Eye (tissue), 1 donor: Measurements from ENCODE around the gene CAMKV.

Source experiments
- DNase-seq: peaks from one replicate; pipeline ENCODE4 v3.0.0-alpha.2; 2015

CAMKV gene

DNA sequence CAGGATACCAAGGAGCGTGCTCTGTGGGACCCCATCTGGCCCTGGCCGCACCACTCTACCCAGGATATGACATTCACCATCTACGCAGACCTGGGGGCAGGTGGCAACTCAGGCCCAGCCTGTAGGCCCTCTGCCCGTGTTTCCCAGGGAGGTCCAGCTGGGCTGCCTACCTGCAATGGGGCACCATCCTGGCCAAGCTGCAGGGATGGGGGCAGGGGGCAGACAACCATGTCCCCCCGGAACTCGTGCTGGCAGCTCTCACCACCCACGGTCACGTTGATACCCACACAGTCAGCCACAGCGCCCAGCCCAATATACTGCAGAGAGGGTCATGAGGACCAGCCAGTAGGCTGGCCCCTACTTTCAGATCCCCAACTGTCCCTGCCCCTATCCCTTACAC is 26.1 kb upstream of the CAMKV start:
- no peak for DNase-seq

DNA sequence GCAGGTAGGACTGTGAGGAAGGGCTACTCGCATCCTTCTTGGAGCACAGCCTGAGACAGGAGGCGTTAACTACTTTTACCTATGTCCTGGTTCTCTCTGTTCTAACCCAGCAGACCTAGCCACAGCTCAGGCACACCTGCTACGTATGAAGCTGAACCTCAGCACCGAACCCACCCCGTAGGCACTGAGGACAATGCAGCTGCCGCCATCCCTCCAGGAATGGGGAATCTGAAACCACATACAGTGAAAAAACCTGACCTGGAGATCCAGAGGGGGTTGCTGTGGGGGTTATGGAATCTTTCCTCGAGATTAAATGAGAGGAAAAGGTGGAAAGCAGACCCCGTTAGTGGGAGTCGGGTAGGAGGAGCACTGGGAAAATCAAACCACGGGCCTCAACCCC is 19.6 kb upstream of the CAMKV start:
- DNase-seq, result no peak

DNA sequence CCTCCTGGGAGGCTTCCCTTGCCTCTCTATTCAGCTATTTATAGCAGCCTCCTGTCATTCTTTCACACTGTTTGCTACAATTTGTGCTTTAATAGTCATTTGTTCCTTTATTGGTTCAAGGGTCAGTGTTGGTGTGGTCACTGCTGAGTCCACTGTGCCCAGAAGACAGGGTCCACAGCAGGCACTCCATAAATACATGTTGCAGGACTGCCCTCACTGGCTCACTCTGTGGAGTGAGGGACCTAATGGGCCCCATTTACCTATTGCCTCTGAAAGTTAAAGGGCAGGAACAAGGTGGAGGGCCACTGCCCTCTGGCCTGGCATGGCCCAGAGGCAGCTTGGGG is 17.2 kb upstream of the CAMKV start:
- DNase-seq, result no peak

DNA sequence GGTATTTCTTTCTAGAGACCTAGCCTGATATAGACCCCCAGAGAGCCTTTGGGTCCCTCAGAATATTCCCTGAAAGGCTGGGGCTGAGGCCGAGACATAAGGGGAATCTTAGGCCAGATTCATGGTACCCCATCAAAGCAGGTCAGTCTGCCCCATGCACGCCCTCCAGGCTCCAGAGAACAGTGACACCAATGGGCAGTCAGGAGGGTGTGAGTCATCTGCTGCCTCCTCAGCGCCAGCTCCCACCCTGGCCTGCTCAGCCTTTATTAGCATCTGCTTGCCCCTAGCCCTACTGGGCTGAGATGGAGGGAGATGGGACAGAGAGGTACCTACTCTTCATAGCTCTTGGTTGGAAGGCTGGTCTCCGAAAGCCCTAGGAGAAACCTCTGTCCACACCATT is 14.3 kb upstream of the CAMKV start:
- no peak for DNase-seq

DNA sequence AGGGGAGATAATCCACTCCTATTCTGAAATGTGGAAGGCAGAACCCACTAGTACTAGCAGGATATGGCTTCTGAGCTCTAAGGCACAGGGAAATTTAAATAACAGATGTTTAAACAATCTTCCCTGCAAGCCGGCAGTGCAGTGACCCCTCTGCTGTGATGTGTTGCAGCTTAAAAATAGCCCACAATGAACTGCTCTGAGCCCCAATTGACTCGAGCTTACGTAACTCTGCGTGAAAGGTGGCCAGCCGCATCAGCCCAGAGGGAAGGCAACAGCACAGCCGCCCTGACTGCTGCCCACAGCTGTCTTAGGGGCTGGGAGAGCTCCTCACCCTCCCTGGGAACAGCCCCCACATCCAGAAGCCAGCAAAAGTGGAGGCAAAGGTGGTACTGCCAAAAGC is 12.5 kb upstream of the CAMKV start:
- DNase-seq, result no peak

DNA sequence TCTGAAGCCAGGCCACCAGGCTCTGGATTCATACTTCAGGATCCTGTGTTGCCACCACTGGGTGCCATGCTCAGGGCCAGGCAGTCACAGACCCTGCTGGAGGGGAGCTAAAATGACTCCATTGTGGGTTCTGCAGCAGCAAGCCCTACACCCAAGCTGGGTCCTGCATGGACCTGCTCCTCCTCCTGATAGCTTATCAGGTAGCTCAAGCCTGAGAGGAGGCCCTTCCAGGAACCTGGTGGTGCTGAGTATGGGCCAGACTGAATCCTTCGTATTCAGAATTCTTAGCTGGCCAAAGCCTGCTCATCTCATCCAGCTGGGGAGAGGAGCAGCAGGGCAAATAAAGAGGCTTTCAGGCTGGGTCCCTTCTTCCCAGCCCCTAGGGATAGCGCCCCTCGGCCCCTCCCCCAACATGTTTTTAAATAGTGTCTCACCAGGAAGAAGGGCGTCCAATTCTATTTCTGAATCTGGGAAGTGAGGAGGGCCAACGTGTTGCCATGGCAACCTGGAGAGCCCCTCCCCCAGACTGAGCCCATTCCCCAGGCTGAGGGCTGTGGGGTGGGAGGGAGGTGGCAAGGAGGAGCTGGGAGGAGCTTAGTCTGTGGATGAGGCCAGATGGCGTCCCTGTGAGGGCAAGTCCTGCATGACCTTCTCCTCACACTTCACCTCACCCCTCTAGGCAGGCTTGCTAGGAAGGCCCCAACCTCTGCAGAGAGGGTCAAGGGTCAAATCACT is 11.0 kb upstream of the CAMKV start:
- peak; percentile 87 for DNase-seq

DNA sequence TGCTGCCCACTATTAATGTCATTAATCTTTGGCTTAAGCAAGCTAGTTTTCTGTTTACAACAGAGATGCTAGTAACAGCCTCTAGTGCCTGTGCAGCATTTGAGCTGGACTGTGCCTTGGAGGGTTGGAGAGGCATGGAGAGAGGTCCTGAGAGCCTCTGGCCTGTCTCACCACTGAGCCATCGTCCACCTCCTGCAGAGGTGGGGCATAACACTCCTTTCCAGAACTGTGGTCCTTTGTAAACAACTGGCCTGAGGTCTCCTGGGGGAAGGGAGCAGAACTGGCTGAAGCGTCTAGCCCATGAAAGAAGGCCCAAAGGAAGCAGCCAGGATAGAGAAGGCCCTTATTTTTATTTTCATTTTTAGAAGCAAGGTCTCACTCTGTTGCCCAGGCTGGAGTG is 10.0 kb upstream of the CAMKV start:
- DNase-seq, result no peak

DNA sequence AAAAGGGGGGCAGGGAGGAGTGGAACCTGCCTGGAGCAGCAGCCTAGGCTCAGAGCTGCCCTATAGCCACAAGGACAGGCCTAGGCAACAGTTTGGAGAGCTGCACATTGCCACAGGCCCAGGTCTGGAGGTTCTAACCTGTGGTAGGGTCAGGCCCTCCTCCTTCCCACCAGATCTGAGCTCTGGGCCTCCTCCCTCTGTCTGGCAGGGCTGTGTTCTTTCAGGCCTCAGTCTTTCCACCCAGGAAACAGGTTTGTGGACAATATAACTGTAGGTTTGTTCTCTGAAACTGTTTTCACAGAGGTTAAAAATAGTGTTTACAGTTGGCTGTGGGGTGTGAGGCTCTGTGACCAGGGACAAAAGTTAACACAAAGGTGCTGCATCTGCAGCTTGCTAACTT is 9.0 kb upstream of the CAMKV start:
- DNase-seq, result no peak

DNA sequence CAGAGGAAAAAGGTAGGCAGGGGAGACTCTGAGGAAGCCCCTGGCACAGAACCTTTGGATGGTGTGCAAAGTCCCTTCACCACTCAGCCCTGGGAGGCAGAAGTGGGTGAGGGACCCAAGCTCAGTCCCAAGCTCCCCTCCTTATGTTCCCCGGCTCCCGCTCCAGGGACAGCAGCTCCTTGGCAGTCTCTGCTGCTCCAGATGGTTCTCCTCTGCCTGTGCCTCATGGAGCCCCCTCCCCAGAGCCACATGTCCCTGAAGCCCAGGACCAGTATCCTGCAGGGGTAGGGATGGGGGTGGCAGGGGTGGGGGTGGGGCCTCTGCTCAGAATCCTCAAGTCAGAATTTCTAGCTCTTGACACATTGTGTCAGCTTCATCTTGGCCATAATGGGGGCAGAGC is 8.0 kb upstream of the CAMKV start:
- peak; percentile 63 for DNase-seq

DNA sequence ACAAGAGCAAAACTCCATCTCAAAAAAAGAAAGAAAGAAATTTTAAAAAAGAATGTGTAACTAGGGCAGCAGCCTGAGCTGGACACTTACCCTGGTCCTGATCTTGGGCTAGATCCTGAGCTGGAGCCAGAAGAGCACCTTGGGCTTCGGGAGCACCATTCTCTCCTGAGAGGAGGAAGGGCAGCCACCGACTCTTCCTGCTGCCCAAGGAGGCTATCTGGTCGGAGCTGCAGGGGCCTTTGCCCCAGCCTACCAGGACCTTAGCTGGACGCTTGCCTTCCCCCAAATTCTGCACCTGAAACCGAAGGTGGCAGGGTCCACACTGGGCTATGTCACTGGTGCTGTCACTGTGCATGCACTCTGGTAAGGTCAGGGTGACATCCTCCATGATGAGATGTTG is 6.9 kb upstream of the CAMKV start:
- no peak for DNase-seq

DNA sequence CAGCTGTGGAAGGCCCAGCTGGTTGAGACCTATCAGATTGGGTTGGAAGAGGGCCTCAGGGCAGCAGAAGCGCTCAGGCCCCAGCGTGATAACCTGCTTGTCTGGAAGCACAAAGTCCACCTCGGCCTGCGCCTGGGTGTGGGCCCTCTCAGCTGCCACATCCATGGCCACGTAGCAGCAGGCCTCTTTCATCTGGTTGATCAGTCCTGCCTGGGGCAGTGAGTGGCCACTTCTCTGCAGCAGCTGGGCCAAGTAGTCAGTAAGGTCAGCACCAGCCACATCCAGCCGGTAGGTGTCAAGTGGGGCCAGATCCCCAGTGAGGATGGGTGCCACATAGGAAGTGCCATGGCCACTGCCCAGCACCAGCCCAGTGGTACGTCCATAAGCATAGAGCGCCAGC is 3.9 kb upstream of the CAMKV start:
- no peak for DNase-seq

DNA sequence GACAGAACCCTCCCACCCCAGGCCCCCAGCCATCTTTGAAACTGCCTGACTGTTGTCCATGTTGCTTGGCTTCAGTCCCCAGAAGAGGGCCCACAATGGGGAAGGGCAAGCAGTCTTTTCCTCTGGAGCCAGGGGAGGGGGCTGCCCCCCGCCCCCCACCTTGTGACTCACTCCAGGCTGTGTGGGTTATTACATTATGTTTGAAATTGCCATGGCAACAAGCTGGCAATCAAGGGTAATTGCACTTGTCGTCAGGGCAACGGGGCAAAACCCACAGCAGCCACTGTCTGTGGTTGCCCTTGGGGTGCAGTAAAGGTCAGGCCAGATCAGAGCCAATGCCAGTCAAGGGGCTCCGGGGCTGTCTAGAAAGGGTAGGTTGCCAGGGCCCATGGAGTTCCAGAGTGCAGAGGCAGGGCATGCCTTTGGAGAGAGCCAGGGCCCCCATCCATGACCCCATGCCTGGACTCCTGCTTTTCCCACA is 3.1 kb upstream of the CAMKV start:
- DNase-seq, result peak; percentile 17

DNA sequence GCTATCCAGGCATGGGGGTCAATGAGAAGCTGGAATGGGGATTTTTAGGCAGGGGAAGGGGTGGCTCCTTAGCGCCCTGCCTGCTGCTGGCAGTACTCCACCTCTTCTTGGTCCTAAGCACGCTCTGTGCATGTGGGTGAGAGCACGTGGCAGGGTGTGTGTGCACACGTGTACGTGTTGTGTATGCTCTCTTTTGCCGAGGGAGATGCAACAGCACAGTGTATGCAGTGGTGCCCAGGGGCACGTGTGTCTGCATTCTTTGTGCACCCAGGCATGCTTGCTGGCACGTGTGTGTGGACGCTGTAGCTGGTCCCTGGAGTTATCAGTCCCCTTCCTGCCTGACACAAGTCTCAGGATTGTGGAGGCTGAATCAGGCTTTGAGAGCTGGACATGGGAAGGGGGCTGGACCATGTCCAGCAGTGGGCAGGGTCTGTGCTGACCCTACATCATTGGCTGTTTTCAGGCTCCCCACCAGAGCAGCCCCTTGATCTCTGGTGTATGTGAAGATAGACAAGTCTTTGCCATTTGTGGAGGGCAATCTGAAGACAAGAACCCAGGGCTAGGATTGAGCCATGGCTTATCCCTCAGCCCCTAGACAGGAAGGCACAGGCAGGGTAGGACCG is 1.9 kb upstream of the CAMKV start:
- peak; percentile 33 for DNase-seq

DNA sequence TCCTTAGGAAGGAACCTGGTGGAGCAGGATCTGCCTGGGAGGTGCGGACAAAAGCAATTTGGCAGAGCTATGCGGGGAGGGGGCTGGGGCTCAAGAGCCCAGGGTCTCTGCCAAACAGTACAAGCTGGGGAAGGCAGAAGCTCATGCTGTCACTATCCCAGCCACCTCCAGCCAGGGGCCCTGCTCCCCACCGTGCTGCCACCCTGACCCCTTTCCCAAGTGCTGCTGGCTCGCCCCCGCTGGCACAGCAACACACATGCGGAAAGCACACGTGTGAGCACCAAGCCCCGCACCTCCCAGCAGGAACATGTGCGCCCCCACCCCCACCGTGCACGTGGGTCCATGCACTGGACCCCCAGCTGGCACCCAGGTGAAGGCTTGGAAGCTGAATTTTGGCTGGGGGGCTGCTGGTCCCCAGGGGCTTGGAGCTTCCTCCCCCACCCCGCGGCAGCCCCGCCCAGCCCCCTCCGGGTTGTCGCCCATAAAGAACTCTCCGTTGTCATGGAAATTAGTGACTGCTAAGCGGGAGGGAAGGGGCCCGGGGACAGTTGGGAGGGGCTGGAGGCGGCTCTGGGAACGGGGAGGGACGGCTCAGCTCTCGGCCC is 742 bp downstream of the CAMKV start:
- DNase-seq, result peak; percentile 10

DNA sequence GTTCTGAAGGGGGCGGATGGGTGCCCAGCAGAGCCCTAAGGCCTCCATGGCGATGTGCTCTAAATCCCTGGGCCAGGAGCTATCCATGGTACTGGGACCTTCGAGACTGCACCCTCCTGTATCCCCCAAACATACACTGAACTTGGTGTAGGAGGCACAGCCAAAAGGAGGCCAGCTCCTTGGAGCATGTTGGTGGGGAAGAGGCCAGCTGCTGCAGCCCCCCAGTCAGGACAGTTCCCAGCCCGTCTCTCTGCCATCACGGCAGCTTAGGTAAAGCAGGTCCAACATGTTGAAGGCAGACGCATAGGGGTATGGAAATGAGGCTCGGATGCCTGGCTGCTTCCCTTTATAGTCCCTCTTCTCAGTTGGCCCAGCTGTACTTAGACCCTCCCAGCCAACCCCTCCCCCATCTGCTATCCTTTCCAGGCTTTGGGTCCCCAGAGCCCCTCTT is 1.8 kb downstream of the CAMKV start:
- DNase-seq, result peak; percentile 78

DNA sequence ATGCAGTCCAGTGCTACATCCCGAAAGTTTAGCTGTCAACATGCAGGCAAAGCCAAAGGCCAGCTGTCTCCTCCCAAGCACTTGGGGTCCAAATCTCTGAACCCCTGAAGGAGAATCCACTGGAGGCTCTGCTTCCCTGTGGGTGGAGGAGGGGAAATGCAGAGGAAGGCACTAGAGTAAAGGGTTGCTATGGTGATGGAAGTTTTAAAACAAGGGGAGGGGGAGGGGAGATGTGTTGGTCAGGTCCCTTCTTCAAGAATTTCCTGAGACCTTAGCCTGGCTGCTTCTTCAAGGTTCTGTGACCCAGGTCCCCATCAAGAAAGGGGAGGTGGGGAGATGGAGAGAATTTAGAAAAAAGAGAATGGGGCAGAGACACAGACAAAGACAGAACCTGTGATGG is 2.3 kb downstream of the CAMKV start:
- DNase-seq, result peak; percentile 20

DNA sequence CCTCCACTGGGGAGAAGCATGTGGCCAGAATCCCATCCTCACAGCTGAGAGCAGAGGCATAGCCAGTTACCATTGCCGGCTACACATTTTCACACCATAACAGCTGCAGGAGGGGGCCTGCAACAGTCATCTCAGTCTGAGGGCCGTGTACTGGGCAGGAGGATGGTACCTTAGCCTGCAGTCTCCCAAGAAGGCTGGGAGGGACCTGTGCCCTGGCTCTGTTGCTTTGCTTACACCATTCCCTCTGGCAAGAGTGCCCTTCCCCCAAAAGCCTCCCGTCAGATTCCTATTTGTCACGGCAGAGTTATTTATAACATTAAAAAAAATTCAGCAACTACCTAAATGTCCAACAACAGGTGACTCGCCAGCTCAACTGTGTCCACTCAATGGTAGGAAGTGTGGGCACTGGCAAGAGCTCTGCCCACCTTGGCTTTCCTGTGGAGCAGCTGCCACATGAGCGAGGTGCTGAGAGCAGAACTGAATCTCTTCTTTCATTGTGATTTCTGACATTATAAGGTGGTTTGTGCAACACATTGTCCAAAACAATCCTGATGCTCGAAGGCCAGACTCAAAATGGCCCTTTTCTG is 4.4 kb downstream of the CAMKV start:
- DNase-seq, result no peak

DNA sequence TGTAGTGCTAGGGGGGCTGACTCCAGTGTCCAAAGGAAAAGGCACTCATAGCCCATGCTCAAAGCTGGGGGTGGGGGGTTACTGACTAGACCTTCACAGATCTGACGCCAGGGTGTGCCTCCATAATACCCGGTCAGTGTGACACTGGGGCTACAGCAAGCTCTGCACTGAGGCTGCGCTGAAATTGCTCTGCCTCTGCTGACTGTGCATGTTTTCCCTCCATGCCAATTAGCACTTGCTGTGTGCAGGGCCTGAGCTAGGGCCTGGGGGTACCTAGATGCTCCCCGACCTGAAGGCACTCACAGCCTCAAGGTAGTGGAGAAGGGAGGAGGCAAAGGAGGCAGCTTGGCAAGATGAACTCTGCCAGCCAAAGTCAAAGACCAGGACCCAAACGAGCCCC is 5.2 kb downstream of the CAMKV start:
- no peak for DNase-seq

DNA sequence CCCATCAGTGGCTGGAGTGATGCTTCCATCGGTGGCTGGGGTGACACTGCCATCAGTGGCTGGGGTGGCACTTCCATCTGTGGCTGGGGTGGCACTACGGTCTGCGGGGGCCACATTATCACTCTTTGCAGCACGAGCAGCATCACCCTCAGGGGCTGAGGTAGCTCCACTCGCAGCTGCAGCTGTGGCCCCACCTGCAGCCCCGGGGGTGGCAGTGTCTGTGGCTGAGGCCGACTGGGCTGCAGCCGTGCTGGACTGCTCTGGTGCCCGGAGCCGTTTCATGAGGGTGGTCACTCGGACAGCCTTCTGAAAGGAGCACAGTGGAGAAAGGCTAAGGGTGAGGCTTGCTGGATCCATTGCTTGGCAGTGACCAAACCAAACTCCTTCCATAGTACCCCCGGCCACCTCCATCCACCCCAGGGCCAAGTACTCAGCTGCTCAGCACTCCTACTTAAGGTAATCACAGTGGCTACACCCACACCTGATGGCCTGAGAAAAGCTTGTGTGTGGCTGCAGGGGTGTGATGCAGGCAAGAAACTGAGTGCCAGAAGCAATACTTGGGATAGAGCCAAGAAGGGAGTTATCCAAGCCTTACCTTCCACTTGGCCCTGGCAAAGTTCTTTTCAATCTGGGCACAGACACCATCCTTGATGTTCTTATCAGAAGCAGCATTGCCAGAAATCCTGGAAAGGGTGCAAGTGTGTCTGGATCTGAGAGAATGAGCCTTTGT is 10.0 kb downstream of the CAMKV start:
- DNase-seq, result no peak

DNA sequence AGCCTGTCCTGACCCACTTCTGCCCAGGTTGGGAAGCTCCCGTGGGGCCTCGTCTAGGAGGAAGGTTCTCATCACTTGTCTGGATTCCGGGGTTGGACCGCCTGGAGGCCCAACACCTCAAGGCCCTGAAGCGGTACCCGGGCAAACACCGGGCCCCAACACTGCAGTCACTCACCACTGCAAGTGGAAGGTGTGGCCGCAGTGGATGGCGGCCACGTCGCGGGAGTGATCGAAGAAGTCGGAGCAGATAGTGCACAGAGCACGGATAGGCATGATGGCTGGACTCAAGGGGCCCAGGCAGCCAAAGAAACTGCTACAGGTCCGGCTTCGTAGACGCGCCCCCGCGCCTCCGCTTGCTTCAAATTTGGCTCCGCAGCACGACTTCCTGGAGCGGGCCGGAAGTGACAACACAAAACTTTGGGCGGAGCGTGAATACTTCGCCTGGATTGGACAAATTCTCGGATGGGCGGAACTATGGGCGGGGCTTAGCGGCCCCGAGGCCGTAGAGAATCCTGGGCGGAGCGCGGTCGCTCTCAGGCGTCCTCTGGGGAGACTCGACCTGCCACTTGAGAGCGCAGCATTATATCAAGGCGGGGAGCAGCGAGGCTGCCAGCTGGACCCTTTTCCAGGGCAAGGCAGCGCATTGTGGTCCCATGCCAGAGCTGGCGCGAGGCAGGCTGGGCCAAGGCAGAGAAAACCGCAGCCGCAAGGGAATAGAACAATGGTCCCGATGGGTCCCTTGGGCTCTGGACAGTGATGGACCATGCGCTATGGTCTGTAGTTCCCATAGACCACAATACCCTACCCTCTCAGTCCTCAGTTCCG is 13.3 kb downstream of the CAMKV start, which contains the start of gene TRAIP:
TSS of gene TRAIP (minus strand) at position 384 of the 825 bp plus-strand sequence. CDS start at position 273, 111 bp downstream.
- DNase-seq, result peak; percentile 99

DNA sequence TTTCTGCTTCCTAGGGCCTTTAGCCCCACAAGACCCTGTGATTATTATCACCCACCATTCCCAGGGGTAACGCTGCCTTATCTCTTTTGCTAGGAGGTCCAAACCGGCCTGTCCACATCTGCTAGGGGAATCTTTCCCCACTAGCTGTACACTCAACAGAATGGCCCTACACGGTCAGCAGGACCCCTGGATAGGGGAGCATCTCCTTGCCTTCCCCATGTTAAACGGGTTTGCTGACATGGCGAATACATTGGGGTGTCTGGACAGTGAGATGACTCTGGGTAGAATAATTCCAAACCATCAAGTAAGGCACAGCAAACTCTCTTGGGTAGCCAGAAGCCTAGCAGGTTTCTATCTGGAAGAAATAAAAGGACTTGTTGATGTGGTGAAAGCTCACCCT is 14.0 kb downstream of the CAMKV start:
- DNase-seq, result no peak

DNA sequence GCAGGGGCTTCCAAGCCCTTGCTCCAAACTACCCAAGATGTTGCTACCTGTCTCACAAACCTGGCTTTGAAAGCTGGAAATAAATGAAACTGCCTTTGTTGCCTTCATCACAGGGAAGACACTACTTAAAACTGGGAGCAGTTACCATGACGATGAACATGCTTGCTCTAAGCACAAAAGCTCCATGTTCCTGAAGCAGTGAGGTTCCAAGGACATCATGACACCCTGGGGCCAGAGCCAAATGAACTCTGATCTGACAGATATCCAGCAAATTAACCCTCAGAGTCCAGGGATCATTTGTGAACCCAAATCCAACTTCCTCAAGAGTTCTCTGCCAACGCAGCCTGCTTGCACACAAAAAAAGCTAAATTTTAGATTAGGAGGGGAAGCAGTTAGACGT is 24.0 kb downstream of the CAMKV start:
- DNase-seq, result no peak
